ENCODE results near the gene AGMAT. TPM values are rescaled to one million over a fixed set of nuclear protein-coding genes. Genes with fewer than 3 reads are reported as not detected.

Gene AGMAT
- total RNA-seq, 4 donors from 2014 or later: 15.7 to 45.4 (median 39.6) TPM

GRCh38 chr1:15524021-15524282 is 60.9 kb downstream of the AGMAT start, which contains the start of gene CASP9:
Gene CASP9, minus strand, starts transcription at chr1:15524215. Its CDS starts 15 bp downstream, at chr1:15524200.
- TF ChIP-seq, protein P1, sequence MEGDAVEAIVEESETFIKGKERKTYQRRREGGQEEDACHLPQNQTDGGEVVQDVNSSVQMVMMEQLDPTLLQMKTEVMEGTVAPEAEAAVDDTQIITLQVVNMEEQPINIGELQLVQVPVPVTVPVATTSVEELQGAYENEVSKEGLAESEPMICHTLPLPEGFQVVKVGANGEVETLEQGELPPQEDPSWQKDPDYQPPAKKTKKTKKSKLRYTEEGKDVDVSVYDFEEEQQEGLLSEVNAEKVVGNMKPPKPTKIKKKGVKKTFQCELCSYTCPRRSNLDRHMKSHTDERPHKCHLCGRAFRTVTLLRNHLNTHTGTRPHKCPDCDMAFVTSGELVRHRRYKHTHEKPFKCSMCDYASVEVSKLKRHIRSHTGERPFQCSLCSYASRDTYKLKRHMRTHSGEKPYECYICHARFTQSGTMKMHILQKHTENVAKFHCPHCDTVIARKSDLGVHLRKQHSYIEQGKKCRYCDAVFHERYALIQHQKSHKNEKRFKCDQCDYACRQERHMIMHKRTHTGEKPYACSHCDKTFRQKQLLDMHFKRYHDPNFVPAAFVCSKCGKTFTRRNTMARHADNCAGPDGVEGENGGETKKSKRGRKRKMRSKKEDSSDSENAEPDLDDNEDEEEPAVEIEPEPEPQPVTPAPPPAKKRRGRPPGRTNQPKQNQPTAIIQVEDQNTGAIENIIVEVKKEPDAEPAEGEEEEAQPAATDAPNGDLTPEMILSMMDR (IDR thresholded peaks at IDR 0.05): peak in 1 of 6 experiments; percentile 10
- peak in 1 of 2 donors; percentile 88 for TF ChIP-seq POLR2A (IDR thresholded peaks at IDR 0.05)
- H3K9me3 ChIP-seq: no peaks in the 10 kb centered on the region
- peak within 1 kb of the TSS; percentile 74 to 78 (median 76) for H3K4me3 ChIP-seq
- no peak for DNase-seq
- peak within 1 kb of the TSS; percentile 93 to 99 (median 96) for H3K27ac ChIP-seq
- H3K36me3 ChIP-seq: no peaks in the 10 kb centered on the region
- peaks cover 0 to 31% (median 5%) of the 10 kb centered on the region in 4 donors for H3K4me1 ChIP-seq
- H3K27me3 ChIP-seq: no peaks in the 10 kb centered on the region

- TF ChIP-seq, protein P1 (IDR thresholded peaks at IDR 0.05): no peak
- TF ChIP-seq POLR2A (IDR thresholded peaks at IDR 0.05): no peak
- H3K27me3 ChIP-seq: no peaks in the 10 kb centered on the region
- H3K36me3 ChIP-seq: no peaks in the 10 kb centered on the region
- H3K27ac ChIP-seq: peak overlapping the region; percentile 93 to 99 (median 96)
- H3K9me3 ChIP-seq: no peaks in the 10 kb centered on the region
- peak in 1 of 3 donors; percentile 42 for DNase-seq
- peak overlapping the region; percentile 74 to 78 (median 76) for H3K4me3 ChIP-seq
- H3K4me1 ChIP-seq: peaks cover 0 to 31% (median 5%) of the 10 kb centered on the region in 4 donors
Measured at GRCh38 chr1:15523104-15524020, 61.5 kb downstream of the AGMAT start.

- Histone ChIP-seq H3K4me1 (peaks cover 0 to 24% (median 5%) of the 10 kb centered on the region in 4 donors), H3K36me3 (peaks cover 0 to 6% (median 0%) of the 10 kb centered on the region in 3 donors), H3K4me3 (no peak overlapping the region), H3K9me3 (no peaks in the 10 kb centered on the region), H3K27ac (no peak overlapping the region), H3K27me3 (no peaks in the 10 kb centered on the region)
- TF ChIP-seq POLR2A (IDR thresholded peaks at IDR 0.05): no peak
- TF ChIP-seq, protein P1 (IDR thresholded peaks at IDR 0.05): no peak
- DNase-seq: peak in 1 of 3 donors; percentile 43
Measured at GRCh38 chr1:15522551-15522950, 62.3 kb downstream of the AGMAT start.

Small RNA genes lying within 50 kb of the gene (small RNA-seq; reads per million reads assigned to genes)
- gene CD24P1: 0 reads per million in 2 donors
- gene RNU7-179P: 0 reads per million in 2 donors
- 0 to 0.19 reads per million in 2 donors for gene SCARNA21B

Other genes starting within 250 kb of the AGMAT start
- 100 to 1,000 TPM in 3 of 4 donors, 10 to 100 TPM in 1; 84.2 to 236 (median 196) TPM for gene EFHD2, start 175.2 kb downstream of the AGMAT start, total RNA-seq
- gene CTRC, start 146.6 kb downstream of the AGMAT start, total RNA-seq: 1 to 10 TPM in 1 of 4 donors, not detected in 3; 3.2 TPM
- not detected for gene CELA2A, start 128.3 kb downstream of the AGMAT start, total RNA-seq
- not detected for gene CELA2B, start 108.9 kb downstream of the AGMAT start, total RNA-seq
- gene CASP9, start 60.8 kb downstream of the AGMAT start, total RNA-seq: 10 to 100 TPM in 3 of 4 donors, 1 to 10 TPM in 1; 7.4 to 34.0 (median 26.2) TPM
- gene DNAJC16, start 58.2 kb downstream of the AGMAT start, total RNA-seq: 10 to 100 TPM; 20.8 to 64.4 (median 31.8) TPM
- gene DDI2, start 32.4 kb upstream of the AGMAT start, total RNA-seq: 10 to 100 TPM; 56.0 to 97.1 (median 68.5) TPM
- gene PLEKHM2, start 99.3 kb upstream of the AGMAT start, total RNA-seq: 10 to 100 TPM; 20.0 to 63.5 (median 37.7) TPM
- 100 to 1,000 TPM in 1 of 4 donors, 10 to 100 TPM in 3; 32.2 to 127 (median 69.5) TPM for gene SLC25A34, start 151.2 kb upstream of the AGMAT start, total RNA-seq
- gene TMEM82, start 157.4 kb upstream of the AGMAT start, total RNA-seq: 10 to 100 TPM in 3 of 4 donors, 1 to 10 TPM in 1; 2.5 to 42.4 (median 32.7) TPM
- 100 to 1,000 TPM in 3 of 4 donors, 10 to 100 TPM in 1; 50.3 to 502 (median 337) TPM for gene FBLIM1, start 173.7 kb upstream of the AGMAT start, total RNA-seq
- 1 to 10 TPM; 1.3 to 2.5 (median 1.6) TPM for gene UQCRHL, start 222.6 kb upstream of the AGMAT start, total RNA-seq